HG03095 (cell line): ENCODE data around the gene TSR3.
"Not testable (repeated sequence)": the region's sequence is repeated elsewhere in the genome, so short reads cannot be mapped to it uniquely, and the experiment has no call there.

ENCODE experiments used
- ATAC-seq: cut with Tn5 transposase; IDR thresholded peaks from one replicate; pipeline ENCODE4 v1.9.1; 2021; ENCODE audit warnings: moderate library complexity; ENCODE audit not compliant: unreplicated experiment

Gene TSR3

DNA sequence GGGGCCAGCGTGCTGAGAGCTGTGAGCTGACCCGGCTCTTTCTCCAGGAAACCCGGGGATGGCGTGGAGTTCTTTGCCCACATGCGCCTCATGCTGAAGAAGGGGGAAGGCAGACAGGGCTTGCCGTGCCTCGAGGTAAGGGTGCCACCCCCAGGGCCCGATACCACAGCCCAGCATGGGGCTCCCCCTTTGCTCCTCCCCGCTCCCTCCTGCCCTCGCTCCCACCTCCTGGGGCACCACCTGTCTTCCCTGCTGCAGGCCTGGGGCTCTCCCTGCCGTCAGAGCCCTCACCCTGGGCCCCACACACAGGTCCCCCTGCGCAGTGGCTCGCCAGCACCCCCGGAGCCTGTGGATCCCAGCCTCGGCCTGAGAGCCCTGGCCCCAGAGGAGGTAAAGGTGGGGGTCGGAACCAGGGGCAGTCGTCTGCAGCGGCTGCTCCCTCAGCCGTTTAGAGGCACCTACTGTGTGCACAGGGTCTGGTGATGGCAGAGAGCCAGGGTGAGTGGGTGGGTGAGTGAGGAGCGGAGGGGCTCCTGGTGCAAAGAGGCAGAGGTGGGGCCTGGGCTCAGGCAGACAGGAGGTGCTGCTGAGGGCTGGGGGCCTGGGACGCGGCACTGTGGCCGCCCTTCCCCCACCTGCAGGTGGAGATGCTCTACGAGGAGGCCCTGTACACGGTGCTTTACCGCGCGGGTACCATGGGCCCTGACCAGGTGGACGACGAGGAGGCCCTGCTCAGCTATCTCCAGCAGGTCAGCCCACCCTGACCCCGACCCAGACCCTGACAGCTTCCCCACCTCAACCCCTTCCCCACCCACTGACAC is 12.6 kb downstream of the TSR3 start:
- no peak for ATAC-seq

DNA sequence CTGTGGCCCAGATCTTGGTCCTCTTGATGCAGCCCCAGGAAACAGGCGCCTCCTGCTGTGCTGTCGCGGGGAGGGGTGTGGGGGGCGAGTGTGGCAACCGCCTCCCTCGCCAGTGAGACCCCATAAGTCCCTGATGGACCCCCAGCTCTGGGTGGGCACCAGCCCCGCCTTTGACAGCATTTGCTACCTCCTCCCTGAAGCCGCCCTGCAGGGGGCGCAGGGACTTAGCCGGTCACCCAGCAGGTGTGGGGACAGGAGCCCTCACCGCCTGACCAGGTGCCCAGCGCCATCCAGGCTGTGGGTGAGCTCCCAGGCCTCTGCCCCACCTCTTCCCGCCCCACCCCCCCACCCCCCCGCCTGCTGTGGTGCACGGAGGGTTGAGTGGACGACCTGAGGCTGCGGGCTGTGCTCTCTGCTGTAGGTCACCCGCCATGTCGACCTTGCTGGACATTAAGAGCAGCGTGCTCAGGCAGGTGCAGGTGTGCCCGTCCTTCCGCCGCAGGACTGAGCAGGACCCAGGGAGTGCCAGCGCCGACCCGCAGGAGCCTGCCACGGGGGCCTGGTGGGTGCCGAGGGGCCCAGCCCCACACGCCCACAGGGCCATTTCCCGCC is 13.5 kb downstream of the TSR3 start:
- no peak for ATAC-seq

DNA sequence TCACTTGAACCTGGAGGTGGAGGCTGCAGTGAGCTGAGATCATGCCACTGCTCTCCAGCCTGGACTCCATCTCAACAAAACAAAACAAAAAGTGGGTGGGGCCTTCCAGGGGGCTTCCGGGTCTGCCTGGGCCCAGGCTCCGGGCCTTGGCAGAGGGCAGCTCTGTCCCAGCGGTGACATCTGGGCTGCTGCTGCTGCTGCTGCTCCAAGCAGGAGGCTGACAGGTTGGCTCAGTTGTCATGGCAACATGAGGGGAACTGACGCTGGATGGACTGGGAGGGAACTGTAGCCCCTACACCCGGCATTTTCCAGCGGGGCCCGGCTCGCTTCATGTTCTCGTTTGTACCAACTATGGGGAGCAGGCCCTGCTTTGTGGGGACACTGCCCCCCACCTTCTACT is 14.2 kb downstream of the TSR3 start:
- ATAC-seq: no peak

DNA sequence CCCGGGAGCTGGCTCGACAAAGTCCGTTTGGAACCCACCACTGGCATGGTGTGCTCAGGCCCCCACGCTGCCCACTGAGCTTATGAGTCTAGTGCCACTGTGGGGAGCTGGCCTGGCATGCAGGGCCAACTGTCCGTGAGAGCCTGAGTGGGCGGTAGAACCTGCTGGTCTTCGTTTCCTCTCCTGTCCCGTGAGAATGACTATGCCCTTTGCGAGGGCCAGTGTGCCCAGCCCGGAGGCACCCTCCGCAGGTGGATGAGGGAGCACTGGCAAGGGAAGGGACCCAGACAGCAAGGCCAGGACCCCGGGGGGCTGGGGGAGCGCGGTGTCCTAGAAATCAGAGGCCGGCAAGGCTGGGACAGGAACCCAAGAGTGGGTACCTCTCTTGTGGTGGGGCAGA is 15.1 kb downstream of the TSR3 start:
- ATAC-seq: no peak

DNA sequence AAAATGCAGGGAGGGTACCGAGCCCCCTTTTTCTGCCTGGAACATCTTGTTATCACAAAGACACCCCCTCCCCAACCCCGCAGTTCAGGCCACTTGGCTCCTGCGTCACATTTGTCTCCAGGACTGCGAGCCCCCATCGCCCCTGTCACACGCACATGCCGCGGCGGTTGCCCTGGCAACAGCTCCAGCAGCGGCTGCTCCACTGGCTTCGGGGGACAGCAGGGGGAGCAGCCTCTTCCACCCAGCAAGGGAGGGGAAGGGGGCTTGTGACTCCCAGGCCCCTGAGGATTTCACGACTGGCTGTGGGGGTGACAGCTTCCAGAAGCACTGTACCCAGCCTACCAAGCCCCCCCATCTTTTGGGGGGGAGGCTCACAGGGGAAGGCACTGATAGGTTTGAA is 15.7 kb downstream of the TSR3 start:
- ATAC-seq: no peak

DNA sequence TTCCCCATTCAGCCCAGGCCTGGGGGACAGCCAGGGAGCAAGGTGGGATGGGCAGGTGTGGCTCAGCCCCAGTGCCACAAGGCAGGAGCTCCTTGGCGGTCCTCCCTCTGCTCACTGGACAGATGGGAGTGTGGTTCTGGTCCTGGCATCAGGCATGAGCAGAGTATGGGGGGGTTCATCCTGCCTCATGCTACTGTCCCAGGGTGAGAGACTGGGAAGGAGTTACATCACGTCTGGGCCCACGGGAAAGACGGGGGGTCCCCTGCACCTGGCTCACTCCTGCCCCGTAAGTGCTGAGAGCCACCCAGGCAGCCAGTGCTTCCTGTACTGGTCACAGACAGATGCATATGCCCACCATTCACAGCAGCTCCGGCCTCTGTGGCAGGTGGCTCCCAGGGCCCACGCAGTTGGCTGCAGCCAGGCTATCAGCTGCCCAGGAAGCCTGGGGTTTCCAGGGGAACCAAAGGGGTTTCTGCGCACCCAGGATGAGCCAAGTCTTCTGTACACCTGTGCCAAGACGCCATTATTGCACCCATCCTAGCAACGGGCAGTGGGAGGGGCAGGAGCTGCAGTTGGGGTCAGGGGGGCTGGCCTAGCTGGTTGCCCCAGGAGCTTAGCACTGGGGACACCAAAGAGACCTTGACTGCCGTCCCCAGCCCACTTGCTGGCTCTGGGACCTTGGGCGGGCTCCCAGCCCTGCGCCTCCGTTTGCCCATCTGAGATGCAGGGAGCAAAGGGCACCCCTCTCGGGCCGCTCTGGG is 16.3 kb downstream of the TSR3 start:
- no peak for ATAC-seq

DNA sequence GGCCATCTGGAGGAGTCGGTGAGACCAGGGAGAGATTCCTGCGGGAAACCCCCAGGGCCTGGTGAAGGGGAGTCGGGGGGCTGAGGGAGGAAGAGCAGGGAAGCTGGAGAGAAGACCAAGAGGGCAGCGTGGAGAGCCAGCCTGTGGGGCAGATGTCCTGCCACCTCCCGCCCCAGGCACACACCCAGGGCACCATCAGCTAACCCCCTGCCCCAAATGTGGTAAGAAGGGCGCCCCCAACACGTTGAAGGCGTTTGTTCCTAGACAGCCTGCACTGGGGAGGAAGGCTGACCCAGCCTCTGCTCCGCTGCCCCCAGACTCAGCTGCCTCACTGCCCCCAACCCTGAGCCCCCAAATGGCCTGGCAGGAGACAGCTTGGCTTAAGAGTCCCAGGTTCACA is 16.9 kb downstream of the TSR3 start:
- ATAC-seq: no peak

DNA sequence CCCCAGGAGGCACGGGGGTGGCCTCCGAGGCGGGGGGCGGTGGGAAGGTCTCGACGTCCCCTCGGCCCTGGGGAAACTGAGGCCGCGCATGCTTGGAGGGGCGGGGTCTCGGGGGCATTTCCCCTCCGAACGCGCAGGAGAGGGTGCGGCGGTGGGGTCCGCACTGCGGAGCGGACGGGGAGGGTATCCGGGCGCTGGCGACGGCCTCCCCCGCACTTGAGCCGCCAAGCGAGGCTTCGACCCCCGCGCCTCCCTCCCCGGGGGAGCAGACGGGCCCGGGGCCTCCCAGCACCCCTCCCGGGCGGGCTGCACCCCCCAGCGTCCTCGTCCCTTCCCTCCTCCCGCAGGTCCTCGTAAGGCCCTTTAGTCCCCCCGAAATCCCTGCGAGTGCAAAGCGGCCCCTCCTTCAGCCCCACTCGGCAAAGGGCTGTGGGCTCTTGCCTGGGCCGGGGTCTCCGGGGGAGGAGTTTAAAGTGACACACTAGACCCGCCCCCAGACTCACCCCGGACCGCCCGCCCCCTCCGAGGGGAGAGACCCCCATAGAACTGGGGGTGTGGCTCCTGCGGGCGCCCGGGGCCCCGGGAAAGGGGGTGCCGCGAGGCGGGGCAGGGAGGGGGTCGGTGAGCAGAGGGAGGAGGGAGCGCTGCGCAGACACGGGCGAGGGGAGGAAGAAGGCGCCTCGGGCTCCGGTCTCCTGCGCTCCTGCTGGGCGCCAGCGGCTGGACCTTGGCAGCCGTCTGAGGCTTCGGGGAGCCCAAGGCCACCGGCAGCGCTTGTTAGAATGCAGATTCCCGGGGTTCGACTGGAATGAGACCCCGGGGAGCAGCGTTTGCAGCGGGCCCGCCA is 17.6 kb downstream of the TSR3 start:
- ATAC-seq: no peak

DNA sequence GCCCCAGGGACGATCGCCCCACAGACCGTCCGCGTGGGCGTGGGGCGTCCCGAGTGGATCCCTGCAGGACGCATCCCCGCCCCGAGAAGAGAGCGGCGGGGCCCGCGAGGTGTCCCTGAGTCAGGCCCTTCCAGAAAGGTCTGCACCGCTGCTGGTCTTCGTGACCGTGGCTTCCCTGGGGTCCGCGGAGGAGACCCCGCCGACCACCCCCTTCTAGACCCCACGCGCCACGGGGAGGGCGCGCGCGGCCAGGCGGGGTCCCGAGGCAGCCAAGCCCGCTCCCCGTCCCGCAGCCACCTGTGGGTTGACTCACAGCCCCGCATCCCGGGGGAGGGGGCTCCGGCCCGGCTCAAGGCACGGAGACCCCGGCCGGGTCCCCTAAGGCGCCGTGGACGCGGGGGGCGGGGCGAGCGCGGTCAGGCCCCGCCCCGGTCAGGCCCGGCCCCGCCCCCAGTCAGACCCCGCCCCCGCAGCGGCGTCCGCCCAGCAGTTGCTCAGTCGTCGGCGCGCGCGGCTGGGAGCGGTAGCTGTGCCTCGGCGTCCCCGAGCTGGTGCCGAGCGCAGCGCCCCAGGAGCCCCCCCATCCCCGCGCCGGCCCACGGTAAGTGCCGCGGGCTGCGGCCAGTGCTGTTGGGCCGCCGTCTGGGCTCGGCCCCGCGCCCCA is 18.4 kb downstream of the TSR3 start, which contains the start of gene BAIAP3:
TSS of gene BAIAP3 (plus strand) at position 497 of the 664 bp plus-strand sequence. CDS start 4,905 bp downstream, outside the sequence.
- ATAC-seq: no peak

DNA sequence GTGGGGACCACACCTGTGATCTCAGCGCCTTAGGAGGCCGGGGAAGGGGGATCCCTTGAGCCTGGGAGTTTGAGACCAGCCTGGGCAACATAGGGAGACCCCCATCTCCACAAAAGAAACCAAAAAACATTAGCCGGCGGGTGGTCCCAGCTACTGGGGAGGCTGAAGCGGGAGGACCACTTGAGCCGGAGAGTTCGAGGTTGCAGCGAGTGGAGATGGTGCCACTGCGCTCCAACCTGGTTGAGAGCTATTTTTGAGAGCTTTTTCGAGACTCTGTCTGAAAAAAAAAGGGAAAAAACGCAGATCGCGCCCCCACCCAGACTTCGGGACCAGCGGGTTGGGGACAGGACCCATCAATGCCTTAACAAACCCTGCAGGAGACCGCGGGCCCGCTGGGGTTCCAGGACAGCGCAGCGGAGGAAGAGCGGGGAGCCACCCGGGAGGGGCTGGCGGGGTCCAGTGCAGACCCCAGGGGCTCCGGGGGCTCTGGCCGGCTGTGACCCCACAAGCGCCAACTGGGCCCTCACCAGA is 19.0 kb downstream of the TSR3 start:
- ATAC-seq: no peak

DNA sequence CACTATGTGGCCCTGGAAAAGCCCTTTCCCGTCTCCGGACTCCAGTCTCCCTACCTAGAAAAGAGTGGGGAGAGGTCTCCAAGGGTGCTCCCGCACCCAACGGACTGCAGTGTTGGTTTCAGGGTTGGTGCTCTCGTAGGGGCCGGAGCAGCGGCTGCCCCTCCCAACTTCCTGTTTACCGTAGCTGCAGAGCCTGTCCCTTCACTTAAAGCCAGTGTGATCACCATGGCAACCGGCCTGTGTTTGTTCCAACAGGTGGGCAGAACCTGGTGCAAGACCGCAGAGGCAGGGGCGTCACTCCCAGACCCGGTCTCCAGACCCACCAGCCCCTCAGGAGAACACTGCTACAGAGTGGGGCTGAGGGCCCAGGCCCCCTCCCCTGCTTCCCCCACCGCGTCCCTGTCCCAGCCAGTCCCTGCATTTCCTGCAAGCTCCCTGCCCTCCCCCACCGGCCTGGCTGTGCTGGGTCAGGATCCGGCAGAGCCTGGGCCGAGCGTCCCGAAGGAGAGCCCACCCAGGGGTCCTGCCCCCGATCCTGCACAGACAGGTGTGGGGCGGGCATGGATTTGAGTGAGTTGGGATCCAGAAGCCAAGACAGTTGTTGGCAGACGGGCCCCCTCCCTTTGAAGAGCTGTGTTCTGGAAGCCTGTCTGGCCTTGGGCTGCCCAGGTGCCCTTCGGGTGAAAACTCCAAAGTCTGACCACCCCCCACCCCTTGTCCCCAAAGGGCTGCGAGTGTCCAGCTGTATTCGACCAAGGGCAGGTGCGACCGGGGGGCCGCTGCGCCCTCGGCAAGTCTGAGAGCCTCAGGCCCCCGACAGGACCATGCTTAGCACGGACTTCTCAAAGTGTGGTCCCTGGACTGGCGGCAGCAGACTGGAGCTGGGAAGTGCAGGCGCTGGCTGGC is 19.7 kb downstream of the TSR3 start:
- ATAC-seq: no peak

DNA sequence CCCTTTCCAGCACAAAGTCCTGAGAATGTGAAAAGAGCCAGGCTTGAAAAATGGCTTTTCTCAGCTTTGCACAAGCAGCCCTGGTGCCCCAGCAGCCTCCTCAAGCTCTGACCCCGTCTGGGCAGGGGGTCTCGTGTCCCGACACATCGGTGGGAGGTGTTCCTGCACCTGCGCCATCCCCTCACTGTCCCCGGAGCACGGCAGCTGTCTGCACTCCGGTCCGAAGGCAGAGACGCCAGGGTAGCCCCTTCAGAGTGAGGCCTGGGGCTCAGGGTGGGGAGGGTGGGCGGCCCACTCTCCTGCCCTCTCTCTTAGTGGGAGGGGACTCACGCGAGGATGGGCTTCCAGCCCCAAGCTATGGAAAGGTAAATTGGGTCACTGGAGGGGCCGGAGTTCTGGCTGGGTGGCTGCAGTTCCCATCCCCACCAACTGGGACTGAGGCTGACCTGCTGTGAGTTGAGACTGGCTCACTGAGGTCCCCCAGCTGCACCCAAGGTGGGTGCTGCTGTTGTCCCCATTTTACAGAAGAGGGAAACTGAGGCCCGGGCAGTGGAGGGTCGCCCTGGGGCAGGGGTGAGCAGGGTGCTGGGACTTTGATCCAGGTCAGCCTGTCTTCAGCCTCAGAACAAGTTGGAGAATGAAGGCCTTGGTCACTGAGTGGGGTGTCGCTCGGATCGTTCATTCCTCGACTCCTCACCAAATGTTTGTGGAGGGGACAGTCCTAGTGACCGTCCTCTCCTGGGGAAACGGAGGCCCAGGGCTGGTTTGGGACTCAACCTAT is 20.6 kb downstream of the TSR3 start:
- no peak for ATAC-seq

DNA sequence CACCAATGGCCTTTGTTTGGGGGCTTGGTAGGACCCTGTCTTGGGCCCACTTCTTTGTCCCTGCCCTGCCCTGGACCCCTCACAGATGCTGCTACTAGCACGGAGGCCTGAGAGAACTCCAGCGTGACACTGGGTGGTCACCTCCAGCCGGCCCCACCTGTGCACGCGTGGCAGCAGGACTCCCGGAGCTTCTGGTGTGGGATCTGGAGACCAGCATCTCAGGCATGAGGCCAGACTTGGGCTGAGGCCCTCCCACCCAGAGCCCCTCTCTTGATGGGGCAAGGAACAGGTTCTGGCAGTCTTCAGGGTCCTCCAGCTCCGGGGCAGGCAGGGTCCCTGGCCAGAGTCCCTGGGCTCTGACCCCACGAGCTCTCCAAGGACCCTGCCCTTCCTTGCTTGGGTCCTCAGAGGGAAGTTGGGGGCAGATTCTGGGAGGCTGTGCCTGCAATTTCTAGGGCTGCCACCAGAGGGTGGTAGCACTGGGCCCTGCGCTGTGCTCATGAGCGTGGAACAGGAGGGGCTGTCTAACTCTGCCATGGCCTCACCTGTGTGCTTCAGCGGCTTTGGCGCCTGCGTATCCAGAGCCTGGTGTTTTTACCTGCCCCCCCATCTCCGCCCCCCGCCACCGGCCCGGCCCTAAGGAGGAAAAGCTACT is 21.3 kb downstream of the TSR3 start:
- ATAC-seq: no peak

DNA sequence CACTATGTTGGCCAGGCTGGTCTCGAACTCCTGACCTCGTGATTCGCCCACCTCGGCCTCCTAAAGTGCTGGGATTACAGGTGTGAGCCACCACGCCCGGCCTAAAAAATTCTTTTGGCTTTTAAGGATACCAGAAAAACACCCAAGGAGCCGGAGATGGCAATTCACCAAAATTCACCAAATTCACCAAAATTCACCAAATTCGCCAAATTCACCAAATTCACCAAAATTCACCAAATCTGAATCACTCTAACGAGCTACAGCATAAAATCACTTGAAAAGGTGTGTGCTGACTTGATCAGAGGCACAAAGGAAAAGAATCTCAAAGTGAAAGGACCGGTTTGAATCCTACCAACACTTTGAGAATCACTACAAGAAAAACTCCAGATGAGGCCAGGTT is 22.7 kb downstream of the TSR3 start:
- not testable (repeated sequence) for ATAC-seq

DNA sequence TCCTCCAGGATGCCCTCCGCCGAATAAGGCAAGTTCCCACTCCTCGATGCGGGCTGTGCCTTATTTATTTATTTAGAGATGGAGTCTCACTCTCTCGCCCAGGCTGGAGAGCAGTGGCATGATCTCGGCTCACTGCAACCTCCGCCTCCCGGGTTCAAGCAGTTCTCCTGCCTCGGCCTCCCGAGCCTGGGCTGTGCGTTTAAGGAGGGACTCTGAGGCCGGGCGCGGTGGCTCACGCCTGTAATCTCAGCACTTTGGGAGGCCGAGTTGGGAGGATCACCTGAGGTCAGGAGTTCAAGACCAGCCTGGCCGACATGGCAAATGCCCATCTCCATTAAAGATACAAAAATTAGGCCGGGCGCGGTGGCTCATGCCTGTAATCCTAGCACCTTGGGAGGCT is 23.5 kb downstream of the TSR3 start:
- not testable (repeated sequence) for ATAC-seq

DNA sequence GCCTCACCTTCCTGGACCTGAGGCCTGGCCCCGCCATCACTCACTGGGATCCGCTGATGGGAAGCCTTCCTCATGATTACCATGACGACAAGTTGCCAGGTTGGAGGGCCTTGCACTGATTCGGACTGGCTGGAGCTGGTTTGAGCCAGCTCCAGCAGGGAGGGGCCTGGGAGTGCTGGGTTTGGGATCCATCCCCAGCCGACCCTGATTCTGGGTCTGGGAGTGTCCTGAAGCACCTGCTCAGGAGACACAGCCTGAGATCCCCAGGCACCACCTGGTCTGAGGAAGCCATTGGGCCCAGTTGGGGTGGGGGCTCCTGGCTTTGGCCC is 24.1 kb downstream of the TSR3 start:
- ATAC-seq: no peak

DNA sequence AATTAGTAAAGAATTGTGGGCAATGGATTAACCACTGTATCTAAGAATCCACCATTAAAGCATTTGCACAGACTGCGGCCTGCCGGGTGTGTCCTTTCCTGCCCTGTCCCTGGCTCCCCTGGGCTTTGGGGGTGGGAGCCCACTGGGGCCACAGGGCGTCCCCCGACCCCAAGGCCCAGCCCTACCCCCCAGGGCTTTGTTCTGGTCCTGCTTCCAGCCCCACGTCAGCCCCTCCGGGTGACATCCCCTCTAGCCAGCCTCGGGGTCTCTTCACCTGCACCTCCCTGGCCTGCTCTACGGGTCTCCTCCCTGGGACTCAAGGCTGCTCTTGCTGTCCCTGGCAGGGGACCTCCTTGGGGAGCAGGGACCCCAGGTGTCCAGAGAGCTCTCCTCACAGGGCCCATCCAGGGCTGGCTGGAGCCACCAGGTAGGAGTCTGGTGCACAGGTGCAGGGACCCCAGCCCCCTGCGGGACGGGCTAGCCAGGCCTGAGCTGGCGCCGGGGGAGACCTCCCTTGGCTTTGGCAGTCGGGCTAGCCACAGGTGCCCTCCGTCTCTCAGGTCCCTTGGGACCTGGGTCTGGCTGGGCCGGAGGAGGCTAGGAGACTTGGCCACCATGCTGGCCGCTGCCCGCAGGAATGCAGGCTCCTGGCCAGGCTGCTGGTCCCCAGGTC is 24.6 kb downstream of the TSR3 start:
- no peak for ATAC-seq
